H1 (cell line): ENCODE results near the gene PRRG1.

Source experiments
- BRCA1 ChIP-seq: IDR thresholded peaks from 2 replicates; pipeline ENCODE4 v1.6.1; 2012; ENCODE audit warnings: low read depth, low read length, improper control_type of control experiment
- CHD1 ChIP-seq: IDR thresholded peaks from 2 replicates; pipeline ENCODE4 v1.6.1; 2012; ENCODE audit warnings: low read depth, low read length, improper control_type of control experiment
- CHD7 ChIP-seq: fragments of 300-600 bp; sonication (generic); IDR thresholded peaks from 2 replicates; pipeline ENCODE4 v1.7.1; 2012; ENCODE audit warnings: low read length, moderate library complexity, mild to moderate bottlenecking, inconsistent platforms; ENCODE audit not compliant: insufficient replicate concordance
- CREB1 ChIP-seq: IDR thresholded peaks from 2 replicates; pipeline ENCODE4 v1.6.1; 2012; ENCODE audit warnings: inconsistent platforms
- EP300 ChIP-seq, 2 experiments: IDR thresholded peaks; 1 replicate in 1 of 2; 2 replicates in 1 of 2; pipeline ENCODE4 v1.6.1; 2011 to 2012; ENCODE audit warnings: low read depth in 2 of 2, low read length in 2 of 2, mild to moderate bottlenecking in 2 of 2, borderline replicate concordance in 1 of 2, inconsistent platforms in 1 of 2, moderate library complexity in 1 of 2
- GTF2F1 ChIP-seq: IDR thresholded peaks from 2 replicates; pipeline ENCODE4 v1.6.1; 2012; ENCODE audit warnings: low read depth, low read length, improper control_type of control experiment, borderline replicate concordance
- JUN ChIP-seq: IDR thresholded peaks from 2 replicates; pipeline ENCODE4 v1.6.1; 2011; ENCODE audit warnings: low read depth, mild to moderate bottlenecking, improper control_type of control experiment, low read length
- KDM1A ChIP-seq: fragments of 200-600, 300-600 bp; sonication (generic); IDR thresholded peaks from 2 replicates; pipeline ENCODE4 v1.7.1; 2016; ENCODE audit warnings: mild to moderate bottlenecking, low read length, borderline replicate concordance
- POLR2A ChIP-seq, 2 experiments: IDR thresholded peaks; 1 replicate in 1 of 2; 2 replicates in 1 of 2; pipeline ENCODE4 v1.6.1; 2011; ENCODE audit warnings: low read depth in 2 of 2, low read length in 2 of 2, mild to moderate bottlenecking in 2 of 2; ENCODE audit errors: control extremely low read depth in 1 of 2
- POLR2AphosphoS5 ChIP-seq: IDR thresholded peaks from 2 replicates; pipeline ENCODE4 v1.6.1; 2011; ENCODE audit warnings: low read depth, low read length
- SIX5 ChIP-seq: IDR thresholded peaks from 2 replicates; pipeline ENCODE4 v1.6.1; 2011; ENCODE audit warnings: mild to moderate bottlenecking, low read depth, low read length
- TF ChIP-seq, protein P1 (sequence below), 3 experiments: IDR thresholded peaks; 1 replicate in 2 of 3; 2 replicates in 1 of 3; pipeline versions ENCODE4 v1.5.1 to v1.6.1; 2011; ENCODE audit warnings: low read length in 3 of 3, mild to moderate bottlenecking in 3 of 3, inconsistent platforms in 2 of 3, low read depth in 1 of 3, moderate library complexity in 1 of 3; ENCODE audit not compliant: insufficient read depth in 1 of 3; ENCODE audit errors: control extremely low read depth in 1 of 3

- TF ChIP-seq, protein P1, sequence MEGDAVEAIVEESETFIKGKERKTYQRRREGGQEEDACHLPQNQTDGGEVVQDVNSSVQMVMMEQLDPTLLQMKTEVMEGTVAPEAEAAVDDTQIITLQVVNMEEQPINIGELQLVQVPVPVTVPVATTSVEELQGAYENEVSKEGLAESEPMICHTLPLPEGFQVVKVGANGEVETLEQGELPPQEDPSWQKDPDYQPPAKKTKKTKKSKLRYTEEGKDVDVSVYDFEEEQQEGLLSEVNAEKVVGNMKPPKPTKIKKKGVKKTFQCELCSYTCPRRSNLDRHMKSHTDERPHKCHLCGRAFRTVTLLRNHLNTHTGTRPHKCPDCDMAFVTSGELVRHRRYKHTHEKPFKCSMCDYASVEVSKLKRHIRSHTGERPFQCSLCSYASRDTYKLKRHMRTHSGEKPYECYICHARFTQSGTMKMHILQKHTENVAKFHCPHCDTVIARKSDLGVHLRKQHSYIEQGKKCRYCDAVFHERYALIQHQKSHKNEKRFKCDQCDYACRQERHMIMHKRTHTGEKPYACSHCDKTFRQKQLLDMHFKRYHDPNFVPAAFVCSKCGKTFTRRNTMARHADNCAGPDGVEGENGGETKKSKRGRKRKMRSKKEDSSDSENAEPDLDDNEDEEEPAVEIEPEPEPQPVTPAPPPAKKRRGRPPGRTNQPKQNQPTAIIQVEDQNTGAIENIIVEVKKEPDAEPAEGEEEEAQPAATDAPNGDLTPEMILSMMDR (IDR thresholded peaks at IDR 0.05; ENCODE audit: control extremely low read depth in 1 of 3, insufficient read depth in 1 of 3, low read depth in 1 of 3, low read length in 3 of 3), result no peak
- TF ChIP-seq EP300 (IDR thresholded peaks at IDR 0.05; ENCODE audit: borderline replicate concordance in 1 of 2, low read depth in 2 of 2, low read length in 2 of 2) (no peak), GTF2F1 (no peak), POLR2A (IDR thresholded peaks at IDR 0.05; ENCODE audit: control extremely low read depth in 1 of 2, low read depth in 2 of 2, low read length in 2 of 2) (no peak), BRCA1 (no peak), SIX5 (no peak), KDM1A (no peak), CREB1 (no peak), CHD1 (no peak), POLR2AphosphoS5 (no peak), JUN (no peak), CHD7 (no peak)
Measured at GRCh38 chrX:37350034-37350365, 836 bp downstream of the PRRG1 start.
